HG02840 (cell line): ENCODE data around the gene POLD2.

ENCODE experiments used
- ATAC-seq: cut with Tn5 transposase; IDR thresholded peaks from one replicate; pipeline ENCODE4 v1.9.1; 2021; ENCODE audit warnings: mild to moderate bottlenecking, moderate library complexity, moderate number of reproducible peaks; ENCODE audit not compliant: unreplicated experiment, low FRiP score

POLD2 gene

DNA sequence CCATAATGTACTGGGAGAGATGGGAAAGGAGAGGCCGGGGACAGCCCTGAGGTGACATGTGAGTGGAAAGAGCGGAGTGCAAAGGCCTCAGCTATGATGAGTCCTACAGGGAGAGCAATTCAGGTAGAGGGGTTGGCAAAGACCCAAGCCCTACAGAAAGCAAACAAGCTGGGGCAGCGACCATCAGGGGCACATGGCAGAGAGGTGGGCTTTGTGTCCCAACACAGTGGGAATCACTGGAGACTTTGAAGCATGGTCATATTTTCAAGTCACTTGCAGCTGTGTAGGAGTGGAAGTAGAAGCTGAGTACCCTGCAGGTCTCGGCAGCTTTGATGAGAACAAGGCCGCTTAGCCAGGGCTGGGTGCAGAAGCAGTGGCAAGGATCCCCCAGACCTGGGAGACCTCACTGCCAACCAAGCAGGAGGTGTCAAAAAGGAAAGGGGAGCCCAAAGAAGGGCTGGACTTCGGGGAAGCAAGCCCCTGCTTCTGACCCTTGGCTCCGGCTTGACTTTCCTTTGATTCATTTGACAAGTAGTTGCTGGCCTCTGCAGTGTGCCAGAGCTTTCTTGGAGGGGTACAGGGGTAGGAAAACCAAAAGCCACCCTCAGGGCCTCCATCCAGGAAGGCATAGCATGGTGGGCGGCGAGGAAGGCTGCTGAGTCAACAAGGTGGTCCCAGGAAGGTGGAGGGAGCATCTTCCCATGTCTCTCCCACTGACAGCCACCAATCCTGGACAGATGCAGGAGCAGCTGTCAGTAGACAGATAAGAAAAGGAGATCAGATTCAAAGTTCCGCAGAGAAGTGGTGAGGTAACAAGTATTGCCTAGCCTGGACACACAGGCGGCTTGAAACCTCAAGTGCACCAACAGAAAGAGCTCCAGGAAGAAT is 56.0 kb downstream of the POLD2 start:
- no peak for ATAC-seq

- ATAC-seq: no peak
Observed at GRCh38 chr7:44066494-44067063, 56.8 kb downstream of the POLD2 start.

- ATAC-seq: no peak
Observed at GRCh38 chr7:44066111-44066460, 57.3 kb downstream of the POLD2 start.

GRCh38 chr7:44065431-44066110 is 57.8 kb downstream of the POLD2 start, which contains the start of gene PGAM2:
Gene PGAM2, minus strand, starts transcription at chr7:44065567. Its CDS starts 38 bp downstream, at chr7:44065529.
- ATAC-seq: no peak

DNA sequence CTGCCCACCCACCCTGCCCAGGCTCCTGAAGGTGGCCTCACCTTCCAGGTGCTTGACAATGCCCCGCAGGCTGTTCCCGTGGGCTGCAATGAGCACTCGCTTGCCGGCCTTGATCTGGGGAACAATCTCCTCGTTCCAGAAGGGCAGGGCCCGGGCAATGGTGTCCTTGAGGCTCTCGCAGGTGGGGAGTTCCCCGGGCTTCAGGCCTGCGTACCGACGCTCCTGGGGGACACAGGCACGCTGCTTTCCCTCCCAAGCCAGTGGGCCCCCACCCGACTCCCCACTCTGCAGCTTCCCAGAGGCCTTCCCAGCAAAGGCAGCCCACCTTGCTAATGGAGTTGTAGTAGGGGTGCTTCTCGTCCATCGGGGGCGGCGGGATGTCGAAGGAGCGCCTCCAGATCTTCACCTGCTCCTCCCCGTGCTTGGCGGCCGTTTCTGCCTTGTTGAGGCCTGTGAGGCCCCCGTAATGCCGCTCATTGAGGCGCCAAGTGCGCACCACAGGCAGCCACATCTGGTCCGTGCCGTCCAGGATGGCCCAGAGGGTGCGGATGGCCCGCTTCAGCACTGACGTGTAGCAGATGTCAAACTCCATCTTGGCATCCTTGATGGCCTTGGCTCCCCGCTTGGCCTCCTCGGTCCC is 58.4 kb downstream of the POLD2 start:
- no peak for ATAC-seq
